HepG2 (cell line): ENCODE measurements around the gene MYCBPAP. TPM values are rescaled to one million over a fixed set of nuclear protein-coding genes. Genes with fewer than 3 reads are reported as not detected.

Experiments used
- ELF3 ChIP-seq: IDR thresholded peaks from 2 replicates; pipeline ENCODE4 v1.6.1; 2016; ENCODE audit warnings: missing genetic modification reagents, missing compliant biosample characterization
- IRX3 ChIP-seq: sonication (generic); formaldehyde crosslinking; IDR thresholded peaks from 2 replicates; pipeline ENCODE4 v1.8.1; 2023; ENCODE audit warnings: mild to moderate bottlenecking, low read depth, missing genetic modification reagents, borderline replicate concordance
- SIX1 ChIP-seq: sonication (generic); formaldehyde crosslinking; IDR thresholded peaks from 2 replicates; pipeline ENCODE4 v1.4.0; 2020; ENCODE audit warnings: missing genetic modification reagents, borderline replicate concordance
- SOX13 ChIP-seq, 3 experiments: fragments of 450-650 bp in 1 of 3; sonication (generic) in 1 of 3; formaldehyde crosslinking in 1 of 3; IDR thresholded peaks in 2 of 3; conservative IDR thresholded peaks in 1 of 3; 2 replicates each; pipeline versions ENCODE4 v1.5.0 to v1.6.1; 2016 to 2020; ENCODE audit warnings: antibody characterized with exemption in 1 of 3, mild to moderate bottlenecking in 1 of 3, missing compliant biosample characterization in 1 of 3, missing genetic modification reagents in 1 of 3, moderate library complexity in 1 of 3
- SSRP1 ChIP-seq: IDR thresholded peaks from 2 replicates; pipeline ENCODE4 v1.6.1; 2016; ENCODE audit warnings: control low read depth
- ZKSCAN1 ChIP-seq: fragments of 150-350 bp; IDR thresholded peaks from 2 replicates; pipeline ENCODE4 v1.6.1; 2014; ENCODE audit warnings: low read length
- ZNF562 ChIP-seq: sonication (generic); formaldehyde crosslinking; IDR thresholded peaks from 2 replicates; pipeline ENCODE4 v1.8.0; 2022; ENCODE audit warnings: missing genetic modification reagents, borderline replicate concordance
- polyA plus RNA-seq, 8 experiments: library from polyadenylated mRNA; depleted of rRNA in 3 of 8; stranded (reverse) in 7 of 8; unstranded in 1 of 8; fragments of >200 nt; fragmentation: Illumina TruSeq in 4 of 8; extraction: Trizol in 4 of 8; gene quantifications; 2 replicates each; pipeline versions ENCODE4 v1.2.1 to v1.2.3, GENCODE V29; 2011 to 2016; ENCODE audit warnings: low read depth in 4 of 8, missing spikeins in 1 of 8, mixed read lengths in 1 of 8; ENCODE audit not compliant: insufficient read depth in 1 of 8
- total RNA-seq, 5 experiments: library from RNA; depleted of rRNA; stranded (reverse); fragments of >200 nt; fragmentation: Illumina TruSeq; extraction: Trizol; gene quantifications; 2 replicates each; pipeline ENCODE4 v1.2.3, GENCODE V29; 2016; ENCODE audit warnings: low read depth in 1 of 5
- TF ChIP-seq, protein P1 (sequence below): sonication (generic); formaldehyde crosslinking; IDR thresholded peaks from 2 replicates; pipeline ENCODE4 v1.4.0; 2020; ENCODE audit warnings: low read depth, mild to moderate bottlenecking, missing genetic modification reagents
- TF ChIP-seq, protein P2 (sequence below): sonication (generic); formaldehyde crosslinking; conservative IDR thresholded peaks from 2 replicates; pipeline ENCODE4 v1.8.1; 2023; ENCODE audit warnings: missing genetic modification reagents
- TF ChIP-seq, protein P3 (sequence below): sonication (generic); formaldehyde crosslinking; IDR thresholded peaks from 2 replicates; pipeline ENCODE4 v1.5.1; 2020; ENCODE audit warnings: missing genetic modification reagents, mild to moderate bottlenecking, borderline replicate concordance

The MYCBPAP gene
- total and polyA plus RNA-seq, 2 of the 13 experiments (the other 11 are each of a cell fraction or from before 2014, with no cell fraction given): 0.22 to 0.24 TPM

DNA sequence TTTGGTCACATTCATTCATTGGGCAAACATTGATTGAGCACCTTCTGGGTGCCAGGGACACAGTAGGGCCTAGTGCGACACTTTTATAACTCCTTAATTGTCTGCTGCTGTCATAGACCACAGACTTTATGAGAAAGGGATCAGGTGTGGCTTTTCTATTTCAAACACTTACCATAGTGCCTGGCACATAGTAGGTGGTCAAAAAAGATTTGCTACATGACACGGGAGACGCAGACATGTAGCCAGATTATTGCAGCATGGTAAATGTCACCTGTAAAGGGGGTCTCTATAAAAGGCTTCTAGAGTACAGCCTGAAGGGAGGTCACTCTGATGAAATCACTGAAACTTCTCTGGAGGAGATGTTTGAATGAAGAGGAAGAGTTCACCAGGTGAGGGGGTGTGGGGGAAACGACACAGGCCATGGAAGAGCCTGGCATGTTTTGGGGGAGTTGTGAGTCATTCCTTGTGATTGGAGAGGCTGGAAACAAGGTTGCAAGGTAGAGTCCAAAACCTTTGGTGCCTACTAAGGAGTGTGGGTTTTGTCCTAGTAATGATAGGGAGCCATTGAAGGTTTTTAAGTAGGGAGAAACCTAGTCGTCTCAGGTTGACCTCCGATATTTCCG lies 28.0 kb upstream of the MYCBPAP start (continued):
- TF ChIP-seq, protein P1, sequence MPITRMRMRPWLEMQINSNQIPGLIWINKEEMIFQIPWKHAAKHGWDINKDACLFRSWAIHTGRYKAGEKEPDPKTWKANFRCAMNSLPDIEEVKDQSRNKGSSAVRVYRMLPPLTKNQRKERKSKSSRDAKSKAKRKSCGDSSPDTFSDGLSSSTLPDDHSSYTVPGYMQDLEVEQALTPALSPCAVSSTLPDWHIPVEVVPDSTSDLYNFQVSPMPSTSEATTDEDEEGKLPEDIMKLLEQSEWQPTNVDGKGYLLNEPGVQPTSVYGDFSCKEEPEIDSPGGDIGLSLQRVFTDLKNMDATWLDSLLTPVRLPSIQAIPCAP (CRISPR knock-in tag): no peak
- TF ChIP-seq, protein P2, sequence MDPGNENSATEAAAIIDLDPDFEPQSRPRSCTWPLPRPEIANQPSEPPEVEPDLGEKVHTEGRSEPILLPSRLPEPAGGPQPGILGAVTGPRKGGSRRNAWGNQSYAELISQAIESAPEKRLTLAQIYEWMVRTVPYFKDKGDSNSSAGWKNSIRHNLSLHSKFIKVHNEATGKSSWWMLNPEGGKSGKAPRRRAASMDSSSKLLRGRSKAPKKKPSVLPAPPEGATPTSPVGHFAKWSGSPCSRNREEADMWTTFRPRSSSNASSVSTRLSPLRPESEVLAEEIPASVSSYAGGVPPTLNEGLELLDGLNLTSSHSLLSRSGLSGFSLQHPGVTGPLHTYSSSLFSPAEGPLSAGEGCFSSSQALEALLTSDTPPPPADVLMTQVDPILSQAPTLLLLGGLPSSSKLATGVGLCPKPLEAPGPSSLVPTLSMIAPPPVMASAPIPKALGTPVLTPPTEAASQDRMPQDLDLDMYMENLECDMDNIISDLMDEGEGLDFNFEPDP: 0 out of 2 replicates have a peak, but pooled peaks have one; percentile 11
- TF ChIP-seq SSRP1 (no peak), SOX13 (IDR thresholded peaks at IDR 0.05) (no peak), SOX13 (CRISPR knock-in tag; conservative IDR thresholded peaks at IDR 0.05 in 1 of 2, IDR thresholded peaks at IDR 0.05 in 1 of 2) (no peak), ZKSCAN1 (peak; percentile 92), IRX3 (no peak), ELF3 (CRISPR knock-in tag) (no peak), ZNF562 (CRISPR knock-in tag) (no peak), SIX1 (CRISPR knock-in tag) (no peak)
- TF ChIP-seq, protein P3, sequence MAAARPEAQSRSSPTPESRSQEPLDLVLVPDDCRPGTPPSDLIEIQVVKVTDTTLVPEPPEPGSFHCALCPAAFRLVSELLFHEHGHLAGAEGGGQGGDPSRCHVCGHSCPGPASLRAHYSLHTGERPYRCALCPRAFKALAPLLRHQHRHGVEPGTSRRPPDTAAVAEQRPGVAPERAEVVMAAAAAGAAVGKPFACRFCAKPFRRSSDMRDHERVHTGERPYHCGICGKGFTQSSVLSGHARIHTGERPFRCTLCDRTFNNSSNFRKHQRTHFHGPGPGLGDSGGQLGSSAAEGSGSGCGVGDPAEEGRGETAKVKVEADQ (CRISPR knock-in tag): no peak
